H1 (cell line): ENCODE results near the gene GLB1L2. TPM values are rescaled to one million over a fixed set of nuclear protein-coding genes. Genes with fewer than 3 reads are reported as not detected.

ENCODE experiments used
- CTCF ChIA-PET: fragments of 300-600 bp; sonication (Branson Sonifier 250); formaldehyde crosslinking; loops from one replicate; lab custom pipeline; 2021; ENCODE audit not compliant: partially characterized antibody; lab: Charles Lee
- POLR2A ChIA-PET: fragments of 300-600 bp; sonication (Branson Sonifier 250); formaldehyde crosslinking; loops from one replicate; lab custom pipeline; 2021; ENCODE audit warnings: inconsistent platforms; ENCODE audit not compliant: partially characterized antibody; lab: Charles Lee
- DNase-seq, 2 experiments: peaks; one replicate each; pipeline versions ENCODE4 v3.0.0 to v3.0.0-alpha.2; 2010 to 2022; ENCODE audit warnings: low spot score in 2 of 2, low read depth in 1 of 2, mixed read lengths in 1 of 2
- FAIRE-seq: peaks from 2 replicates; lab custom pipeline; 2011; peaks lifted over from hg19 to GRCh38; lab: Jason Lieb, UNC
- H2AFZ ChIP-seq: 2 replicates; pipeline ENCODE4 v1.8.1; 2012; ENCODE audit warnings: low read length, inconsistent platforms
- H2AK5ac ChIP-seq: 2 replicates; pipeline ENCODE4 v1.6.1; 2013; ENCODE audit warnings: low read depth, low read length
- H2BK120ac ChIP-seq: replicated peaks from 2 replicates; pipeline ENCODE3; 2013; ENCODE audit warnings: low read depth, low read length, inconsistent platforms
- H2BK12ac ChIP-seq: 2 replicates; pipeline ENCODE4 v1.6.1; 2013; ENCODE audit warnings: low read depth, low read length
- H2BK15ac ChIP-seq: 2 replicates; pipeline ENCODE4 v1.6.1; 2013; ENCODE audit warnings: low read length
- H2BK20ac ChIP-seq: 2 replicates; pipeline ENCODE4 v1.6.1; 2013; ENCODE audit warnings: low read length
- H2BK5ac ChIP-seq: 2 replicates; pipeline ENCODE4 v1.6.1; 2013; ENCODE audit warnings: low read depth, low read length
- H3K14ac ChIP-seq: 2 replicates; pipeline ENCODE4 v1.6.1; 2013; ENCODE audit warnings: inconsistent platforms; ENCODE audit not compliant: insufficient read length
- H3K18ac ChIP-seq: 2 replicates; pipeline ENCODE4 v1.6.1; 2013; ENCODE audit warnings: low read length; ENCODE audit errors: extremely low read depth
- H3K23ac ChIP-seq: 2 replicates; pipeline ENCODE4 v1.6.1; 2013; ENCODE audit warnings: inconsistent platforms; ENCODE audit not compliant: insufficient read length
- H3K23me2 ChIP-seq: 2 replicates; pipeline ENCODE4 v1.6.1; 2013; ENCODE audit warnings: low read depth, low read length
- H3K27ac ChIP-seq: 2 replicates; pipeline ENCODE4 v1.6.1; 2011; ENCODE audit warnings: low read depth, low read length, inconsistent platforms
- H3K27me3 ChIP-seq, 4 experiments: replicated peaks in 1 of 4; 1 replicate in 1 of 4; 2 replicates in 3 of 4; pipeline versions ENCODE4 v1.6.1 to v1.8.1; 2011 to 2013; ENCODE audit warnings: low read length in 3 of 4, mild to moderate bottlenecking in 3 of 4, inconsistent platforms in 2 of 4, mixed read lengths in 2 of 4, moderate library complexity in 1 of 4; ENCODE audit not compliant: control insufficient read depth in 3 of 4, insufficient read depth in 3 of 4; ENCODE audit errors: extremely low read depth in 1 of 4
- H3K36me3 ChIP-seq, 4 experiments: 2 replicates each; pipeline versions ENCODE4 v1.6.1 to v1.8.1; 2011 to 2013; ENCODE audit warnings: mild to moderate bottlenecking in 4 of 4, low read length in 3 of 4, moderate library complexity in 2 of 4, control low read depth in 1 of 4, inconsistent platforms in 1 of 4; ENCODE audit not compliant: insufficient read depth in 4 of 4, control insufficient read depth in 2 of 4
- H3K4ac ChIP-seq: replicated peaks from 2 replicates; pipeline ENCODE3; 2013; ENCODE audit warnings: low read length, low read depth, mixed read lengths, inconsistent platforms; ENCODE audit not compliant: insufficient read length
- H3K4me1 ChIP-seq, 4 experiments: replicated peaks in 1 of 4; 1 replicate in 1 of 4; 2 replicates in 3 of 4; pipeline versions ENCODE4 v1.6.1 to v1.8.1; 2011 to 2013; ENCODE audit warnings: low read length in 3 of 4, inconsistent platforms in 2 of 4, mixed read lengths in 1 of 4; ENCODE audit not compliant: insufficient read depth in 4 of 4, control insufficient read depth in 3 of 4
- H3K4me2 ChIP-seq, 2 experiments: 2 replicates each; pipeline versions ENCODE4 v1.6.1 to v1.8.1; 2011 to 2013; ENCODE audit warnings: low read depth in 2 of 2, low read length in 2 of 2, control low read depth in 1 of 2, inconsistent platforms in 1 of 2, mild to moderate bottlenecking in 1 of 2; ENCODE audit not compliant: insufficient read depth in 1 of 2
- H3K4me3 ChIP-seq, 4 experiments: fragments of 200-600, 300-600 bp in 1 of 4; sonication (generic), shearing (Covaris generic), sonication (Bioruptor Twin) in 1 of 4; 2 replicates each; pipeline versions ENCODE4 v1.5.1 to v1.8.1; 2011 to 2016; ENCODE audit warnings: low read length in 4 of 4, low read depth in 3 of 4, control low read depth in 2 of 4, inconsistent platforms in 2 of 4, mild to moderate bottlenecking in 2 of 4, mixed read lengths in 1 of 4, moderate library complexity in 1 of 4; ENCODE audit not compliant: insufficient read depth in 2 of 4; ENCODE audit errors: extremely low read depth in 1 of 4
- H3K56ac ChIP-seq: replicated peaks from 2 replicates; pipeline ENCODE3; 2013; ENCODE audit warnings: low read depth, mild to moderate bottlenecking, mixed read lengths, low read length, inconsistent platforms; ENCODE audit not compliant: insufficient read length
- H3K79me1 ChIP-seq: 2 replicates; pipeline ENCODE4 v1.6.1; 2013; ENCODE audit warnings: low read depth, low read length, control low read depth
- H3K79me2 ChIP-seq, 2 experiments: 2 replicates each; pipeline versions ENCODE4 v1.6.1 to v1.8.1; 2012 to 2013; ENCODE audit warnings: low read length in 2 of 2, mild to moderate bottlenecking in 2 of 2, inconsistent platforms in 1 of 2; ENCODE audit not compliant: insufficient read depth in 2 of 2, control insufficient read depth in 1 of 2
- H3K9ac ChIP-seq, 4 experiments: replicated peaks in 1 of 4; 1 replicate in 1 of 4; 2 replicates in 3 of 4; pipeline versions ENCODE4 v1.6.1 to v1.8.1; 2011 to 2013; ENCODE audit warnings: low read depth in 3 of 4, low read length in 3 of 4, control low read depth in 2 of 4, mild to moderate bottlenecking in 2 of 4, moderate library complexity in 2 of 4, inconsistent platforms in 1 of 4; ENCODE audit errors: extremely low read depth in 1 of 4
- H3K9me3 ChIP-seq, 2 experiments: 2 replicates each; pipeline versions ENCODE4 v1.6.1 to v1.8.1; 2012 to 2013; ENCODE audit warnings: mild to moderate bottlenecking in 2 of 2, moderate library complexity in 2 of 2, control low read depth in 1 of 2, inconsistent platforms in 1 of 2, low read depth in 1 of 2, low read length in 1 of 2, mixed read lengths in 1 of 2; ENCODE audit not compliant: insufficient read depth in 2 of 2
- H4K20me1 ChIP-seq, 2 experiments: replicated peaks in 1 of 2; 2 replicates each; pipeline versions ENCODE3 to v1.8.1; 2011 to 2013; ENCODE audit warnings: inconsistent platforms in 2 of 2, low read length in 2 of 2, mild to moderate bottlenecking in 1 of 2; ENCODE audit not compliant: insufficient read depth in 2 of 2, control insufficient read depth in 1 of 2
- H4K5ac ChIP-seq: 2 replicates; pipeline ENCODE4 v1.6.1; 2013; ENCODE audit warnings: low read length, low read depth, mixed read lengths, inconsistent platforms; ENCODE audit not compliant: insufficient read length
- H4K8ac ChIP-seq: 2 replicates; pipeline ENCODE4 v1.8.0; 2013; ENCODE audit warnings: mild to moderate bottlenecking, moderate library complexity, low read length, inconsistent platforms; ENCODE audit not compliant: insufficient read depth; ENCODE audit errors: extremely low read depth
- H4K91ac ChIP-seq: replicated peaks from 2 replicates; pipeline ENCODE3; 2013; ENCODE audit warnings: low read length, mixed read lengths, inconsistent platforms; ENCODE audit not compliant: insufficient read length
- ASH2L ChIP-seq: fragments of 200-600, 300-600 bp; sonication (generic); IDR thresholded peaks from one replicate; pipeline ENCODE4 v1.7.1; 2017; ENCODE audit warnings: low read length
- ATF3 ChIP-seq: IDR thresholded peaks from 2 replicates; pipeline ENCODE4 v1.6.1; 2011; ENCODE audit warnings: low read depth, mild to moderate bottlenecking, low read length; ENCODE audit not compliant: insufficient read depth
- CHD2 ChIP-seq: IDR thresholded peaks from 2 replicates; pipeline ENCODE4 v1.6.1; 2012; ENCODE audit warnings: low read length, improper control_type of control experiment
- E2F6 ChIP-seq: IDR thresholded peaks from 2 replicates; pipeline ENCODE4 v1.6.1; 2012; ENCODE audit warnings: inconsistent platforms
- FOSL1 ChIP-seq: IDR thresholded peaks from 2 replicates; pipeline ENCODE4 v1.6.1; 2011; ENCODE audit warnings: mild to moderate bottlenecking, low read depth, low read length, moderate library complexity; ENCODE audit not compliant: insufficient read depth
- MAX ChIP-seq: IDR thresholded peaks from 2 replicates; pipeline ENCODE4 v1.6.1; 2012; ENCODE audit warnings: inconsistent platforms
- POLR2AphosphoS5 ChIP-seq: IDR thresholded peaks from 2 replicates; pipeline ENCODE4 v1.6.1; 2011; ENCODE audit warnings: low read depth, low read length
- RBBP5 ChIP-seq: IDR thresholded peaks from 2 replicates; pipeline ENCODE4 v1.7.1; 2012; ENCODE audit warnings: low read depth, mild to moderate bottlenecking, inconsistent platforms, low read length, moderate library complexity, borderline replicate concordance
- SIRT6 ChIP-seq: IDR thresholded peaks from one replicate; pipeline ENCODE4 v1.7.1; 2012; ENCODE audit warnings: low read length, inconsistent platforms
- SP4 ChIP-seq: IDR thresholded peaks from 2 replicates; pipeline ENCODE4 v1.6.1; 2012; ENCODE audit warnings: low read length, inconsistent platforms
- TCF12 ChIP-seq: IDR thresholded peaks from 2 replicates; pipeline ENCODE4 v1.6.1; 2011; ENCODE audit warnings: low read depth, mild to moderate bottlenecking, low read length
- YY1 ChIP-seq: IDR thresholded peaks from 2 replicates; pipeline ENCODE4 v1.6.1; 2011; ENCODE audit warnings: low read depth, mild to moderate bottlenecking, low read length
- WGBS, 2 experiments: shearing (Covaris generic) in 1 of 2; methylation state at CpG; one replicate each; pipeline versions ENCODE4 v1.1.6 to v1.1.7; 2013 to 2015; ENCODE audit warnings: low lambda C conversion rate in 2 of 2, mixed read lengths in 2 of 2, inconsistent platforms in 1 of 2, low coverage in 1 of 2, missing lambda C conversion rate in 1 of 2; ENCODE audit not compliant: insufficient replicate concordance in 2 of 2, insufficient coverage in 1 of 2, insufficient read length in 1 of 2; ENCODE audit errors: extremely low coverage in 1 of 2, missing lambda C conversion rate in 1 of 2; 5-methylcytosine and 5-hydroxymethylcytosine counted together
- polyA plus RNA-seq, 7 experiments: library from polyadenylated mRNA; depleted of rRNA in 3 of 7; stranded (reverse) in 5 of 7; unstranded in 2 of 7; fragments of >200 nt in 5 of 7; fragments of 200-250 nt in 2 of 7; gene quantifications; 1 replicate in 5 of 7; 2 replicates in 1 of 7; 4 replicates in 1 of 7; pipeline versions ENCODE4 v1.2.1 to v1.2.3, GENCODE V29; 2011 to 2013; ENCODE audit warnings: missing spikeins in 2 of 7, mixed read lengths in 2 of 7
- total RNA-seq: library from RNA; stranded (reverse); fragmentation: NEBNext Ultra II Directional; extraction: Animal tissue kit (Norgen Biotek cat#: 25700); gene quantifications from 2 replicates; pipeline ENCODE4 v1.2.1, GENCODE V29; 2021

The GLB1L2 gene
- total and polyA plus RNA-seq, 2 of the 8 experiments (the other 6 are each of a cell fraction or from before 2014, with no cell fraction given) = 4.4 to 7.9 TPM

GRCh38 chr11:134398644-134399292, 67.0 kb downstream of the GLB1L2 start:
- Histone ChIP-seq H3K9ac (no peak overlapping the region), H3K4ac (no peak overlapping the region), H2AK5ac (no peak overlapping the region), H3K79me1 (peaks cover 11% of the 10 kb centered on the region), H3K23me2 (0 out of 2 replicates have a peak, but pooled peaks cover 2% of the 10 kb centered on the region), H2BK20ac (no peak overlapping the region), H2BK5ac (no peak overlapping the region), H3K36me3 (peaks cover 0 to 4% (median 0%) of the 10 kb centered on the region in 4 experiments; a peak in 1 of 8 replicates), H3K4me3 (no peak overlapping the region), H4K8ac (no peak overlapping the region; the same call in 1 of the 2 replicates), H3K27me3 (no peaks in the 10 kb centered on the region), H2BK120ac (no peak overlapping the region), H2BK15ac (no peak overlapping the region), H3K4me1 (peaks cover 0 to 12% (median 3%) of the 10 kb centered on the region in 4 experiments; a peak in 2 of 7 replicates), H3K23ac (no peak overlapping the region), H3K27ac (no peak overlapping the region), H3K79me2 (peaks cover 0 to 49% of the 10 kb centered on the region in 2 experiments; a peak in 1 of 4 replicates), H3K56ac (no peak overlapping the region), H2BK12ac (no peak overlapping the region), H3K9me3 (no peaks in the 10 kb centered on the region), H3K14ac (no peak overlapping the region), H4K91ac (no peak overlapping the region), H3K4me2 (no peak overlapping the region), H4K20me1 (peaks cover 6 to 32% of the 10 kb centered on the region in 2 experiments), H4K5ac (no peak overlapping the region), H3K18ac (no peak overlapping the region), H2AFZ (no peak overlapping the region)
- no peak for TF ChIP-seq MAX
- no peak for TF ChIP-seq ASH2L
- no peak for TF ChIP-seq RBBP5
- no peak for TF ChIP-seq CHD2
- TF ChIP-seq POLR2AphosphoS5 = no peak
- TF ChIP-seq FOSL1 = no peak
- TF ChIP-seq ATF3 = no peak
- TF ChIP-seq SP4 = no peak
- TF ChIP-seq TCF12 = no peak
- no peak for TF ChIP-seq YY1
- TF ChIP-seq E2F6 = no peak
- TF ChIP-seq SIRT6 = no peak
- no peak for FAIRE-seq
- CTCF ChIA-PET = interaction anchor here (0.6 to 1.8 kb wide), 7 partner anchors 12 to 434 kb away, joined by 3 to 9 read pairs (median 4); partner anchors contain the start of gene B3GAT1
- POLR2A ChIA-PET = interaction anchor here (1.3 to 1.4 kb wide), 2 partner anchors 11 to 12 kb away, joined by 3 read pairs; no protein-coding TSS in a partner anchor
- 89% methylated on average over 13 of the region's 13 CpGs; no CpG with 5 or more reads in 1 of the 2 experiments for whole genome bisulfite sequencing, 2 experiments
- DNase-seq = no peak
